H1 (cell line): Measurements from ENCODE around the gene IQGAP3. TPM values are rescaled to one million over a fixed set of nuclear protein-coding genes. Genes with fewer than 3 reads are reported as not detected.

ENCODE experiments used
- ASH2L ChIP-seq: fragments of 200-600, 300-600 bp; sonication (generic); IDR thresholded peaks from one replicate; pipeline ENCODE4 v1.7.1; 2017; ENCODE audit warnings: low read length
- BACH1 ChIP-seq: IDR thresholded peaks from 2 replicates; pipeline ENCODE4 v1.6.1; 2012; ENCODE audit warnings: low read length, improper control_type of control experiment
- CEBPB ChIP-seq: IDR thresholded peaks from 2 replicates; pipeline ENCODE4 v1.6.1; 2012; ENCODE audit warnings: low read depth, low read length
- CHD1 ChIP-seq: IDR thresholded peaks from 2 replicates; pipeline ENCODE4 v1.6.1; 2012; ENCODE audit warnings: low read depth, low read length, improper control_type of control experiment
- CTBP2 ChIP-seq: IDR thresholded peaks from 2 replicates; pipeline ENCODE4 v1.7.0; 2011; ENCODE audit warnings: borderline replicate concordance, mild to moderate bottlenecking, moderate library complexity, mixed read lengths, low read length; ENCODE audit not compliant: insufficient read depth, insufficient read length
- EZH2 ChIP-seq: fragments of 200-600 bp; sonication (generic); IDR thresholded peaks from 2 replicates; pipeline ENCODE4 v1.7.1; 2012; ENCODE audit warnings: low read depth, mild to moderate bottlenecking, moderate library complexity, low read length, inconsistent platforms; ENCODE audit not compliant: severe bottlenecking
- GTF2F1 ChIP-seq: IDR thresholded peaks from 2 replicates; pipeline ENCODE4 v1.6.1; 2012; ENCODE audit warnings: low read depth, low read length, improper control_type of control experiment, borderline replicate concordance
- HDAC2 ChIP-seq, 2 experiments: fragments of 300-600 bp in 1 of 2; sonication (generic) in 1 of 2; IDR thresholded peaks; 2 replicates each; pipeline ENCODE4 v1.6.1; 2011 to 2012; ENCODE audit warnings: low read depth in 2 of 2, low read length in 2 of 2, mild to moderate bottlenecking in 2 of 2, moderate library complexity in 2 of 2, borderline replicate concordance in 1 of 2, inconsistent platforms in 1 of 2
- JUN ChIP-seq: IDR thresholded peaks from 2 replicates; pipeline ENCODE4 v1.6.1; 2011; ENCODE audit warnings: low read depth, mild to moderate bottlenecking, improper control_type of control experiment, low read length
- KDM4A ChIP-seq: IDR thresholded peaks from one replicate; pipeline ENCODE4 v1.7.1; 2012; ENCODE audit warnings: low read depth, mild to moderate bottlenecking, moderate library complexity, low read length, inconsistent platforms; ENCODE audit not compliant: severe bottlenecking
- KDM5A ChIP-seq: fragments of 200-600 bp; IDR thresholded peaks from 2 replicates; pipeline ENCODE4 v1.7.1; 2012; ENCODE audit warnings: mild to moderate bottlenecking, low read length, inconsistent platforms, mixed read lengths
- MAFK ChIP-seq: IDR thresholded peaks from 2 replicates; pipeline ENCODE4 v1.6.1; 2012; ENCODE audit warnings: low read depth, mild to moderate bottlenecking, improper control_type of control experiment, low read length
- NANOG ChIP-seq: IDR thresholded peaks from 2 replicates; pipeline ENCODE4 v1.6.1; 2011; ENCODE audit warnings: low read length, low read depth, mild to moderate bottlenecking, inconsistent platforms; ENCODE audit not compliant: insufficient read depth, poor library complexity, severe bottlenecking
- PHF8 ChIP-seq: fragments of 200-600 bp; sonication (generic); conservative IDR thresholded peaks from 2 replicates; pipeline ENCODE4 v1.7.1; 2012; ENCODE audit warnings: low read depth, mild to moderate bottlenecking, inconsistent platforms, low read length, moderate library complexity
- POLR2A ChIP-seq, 2 experiments: IDR thresholded peaks; 1 replicate in 1 of 2; 2 replicates in 1 of 2; pipeline ENCODE4 v1.6.1; 2011; ENCODE audit warnings: low read depth in 2 of 2, low read length in 2 of 2, mild to moderate bottlenecking in 2 of 2; ENCODE audit errors: control extremely low read depth in 1 of 2
- POU5F1 ChIP-seq: IDR thresholded peaks from 2 replicates; pipeline ENCODE4 v1.6.1; 2011; ENCODE audit warnings: low read depth, mild to moderate bottlenecking, low read length, moderate library complexity
- SIX5 ChIP-seq: IDR thresholded peaks from 2 replicates; pipeline ENCODE4 v1.6.1; 2011; ENCODE audit warnings: mild to moderate bottlenecking, low read depth, low read length
- SP1 ChIP-seq: IDR thresholded peaks from 2 replicates; pipeline ENCODE4 v1.6.1; 2011; ENCODE audit warnings: low read depth, low read length
- SUZ12 ChIP-seq: fragments of 200-600 bp; sonication (generic); IDR thresholded peaks from 2 replicates; pipeline ENCODE4 v1.6.1; 2012; ENCODE audit warnings: mild to moderate bottlenecking, inconsistent platforms, low read length, moderate library complexity, mixed read lengths
- TAF7 ChIP-seq: optimal IDR thresholded peaks from 2 replicates; pipeline ENCODE3; 2011; ENCODE audit warnings: low read depth, mild to moderate bottlenecking, inconsistent platforms, low read length, moderate library complexity, borderline replicate concordance
- ZNF274 ChIP-seq: IDR thresholded peaks from 2 replicates; pipeline ENCODE4 v1.7.0; 2012; ENCODE audit warnings: low read length, borderline replicate concordance; ENCODE audit errors: extremely low read depth
- polyA plus RNA-seq, 7 experiments: library from polyadenylated mRNA; depleted of rRNA in 3 of 7; stranded (reverse) in 5 of 7; unstranded in 2 of 7; fragments of >200 nt in 5 of 7; fragments of 200-250 nt in 2 of 7; gene quantifications; 1 replicate in 5 of 7; 2 replicates in 1 of 7; 4 replicates in 1 of 7; pipeline versions ENCODE4 v1.2.1 to v1.2.3, GENCODE V29; 2011 to 2013; ENCODE audit warnings: missing spikeins in 2 of 7, mixed read lengths in 2 of 7
- total RNA-seq: library from RNA; stranded (reverse); fragmentation: NEBNext Ultra II Directional; extraction: Animal tissue kit (Norgen Biotek cat#: 25700); gene quantifications from 2 replicates; pipeline ENCODE4 v1.2.1, GENCODE V29; 2021
- TF ChIP-seq, protein P1 (sequence below): IDR thresholded peaks from 2 replicates; pipeline ENCODE4 v1.6.1; 2012; ENCODE audit warnings: inconsistent platforms
- TF ChIP-seq, protein P2 (sequence below): IDR thresholded peaks from 2 replicates; pipeline ENCODE4 v1.6.1; 2012; ENCODE audit warnings: low read length, inconsistent platforms
- TF ChIP-seq, protein P3 (sequence below): IDR thresholded peaks from 2 replicates; pipeline ENCODE4 v1.6.1; 2011; ENCODE audit warnings: low read length, improper control_type of control experiment

IQGAP3 gene
- total and polyA plus RNA-seq, 2 of the 8 experiments (the other 6 are each of a cell fraction or from before 2014, with no cell fraction given), result 14.6 to 22.3 TPM

DNA sequence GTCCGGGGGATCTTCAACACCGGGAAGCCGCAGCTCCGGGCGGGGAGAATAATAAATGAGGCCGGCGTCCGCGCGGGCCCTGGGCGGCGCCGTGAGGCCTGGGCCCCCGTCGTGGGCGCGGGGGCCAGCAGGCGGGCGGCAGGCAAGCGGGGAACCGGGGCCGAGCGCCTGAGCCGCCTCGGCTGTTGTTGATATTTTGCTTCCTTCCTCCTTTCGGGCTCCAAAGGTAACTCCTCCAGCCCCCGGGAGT is 71.9 kb downstream of the IQGAP3 start, which contains the start of gene MEF2D (continued):
- no peak for TF ChIP-seq ASH2L
- TF ChIP-seq SUZ12, result no peak
- TF ChIP-seq GTF2F1, result no peak
- no peak for TF ChIP-seq KDM5A
- no peak for TF ChIP-seq SIX5
- TF ChIP-seq, protein P1, sequence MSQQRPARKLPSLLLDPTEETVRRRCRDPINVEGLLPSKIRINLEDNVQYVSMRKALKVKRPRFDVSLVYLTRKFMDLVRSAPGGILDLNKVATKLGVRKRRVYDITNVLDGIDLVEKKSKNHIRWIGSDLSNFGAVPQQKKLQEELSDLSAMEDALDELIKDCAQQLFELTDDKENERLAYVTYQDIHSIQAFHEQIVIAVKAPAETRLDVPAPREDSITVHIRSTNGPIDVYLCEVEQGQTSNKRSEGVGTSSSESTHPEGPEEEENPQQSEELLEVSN, result no peak
- no peak for TF ChIP-seq CHD1
- no peak for TF ChIP-seq CEBPB
- TF ChIP-seq MAFK, result no peak
- TF ChIP-seq KDM4A, result peak; percentile 40
- TF ChIP-seq CTBP2, result no peak
- TF ChIP-seq NANOG, result no peak
- no peak for TF ChIP-seq JUN
- no peak for TF ChIP-seq SP1
- TF ChIP-seq, protein P2, sequence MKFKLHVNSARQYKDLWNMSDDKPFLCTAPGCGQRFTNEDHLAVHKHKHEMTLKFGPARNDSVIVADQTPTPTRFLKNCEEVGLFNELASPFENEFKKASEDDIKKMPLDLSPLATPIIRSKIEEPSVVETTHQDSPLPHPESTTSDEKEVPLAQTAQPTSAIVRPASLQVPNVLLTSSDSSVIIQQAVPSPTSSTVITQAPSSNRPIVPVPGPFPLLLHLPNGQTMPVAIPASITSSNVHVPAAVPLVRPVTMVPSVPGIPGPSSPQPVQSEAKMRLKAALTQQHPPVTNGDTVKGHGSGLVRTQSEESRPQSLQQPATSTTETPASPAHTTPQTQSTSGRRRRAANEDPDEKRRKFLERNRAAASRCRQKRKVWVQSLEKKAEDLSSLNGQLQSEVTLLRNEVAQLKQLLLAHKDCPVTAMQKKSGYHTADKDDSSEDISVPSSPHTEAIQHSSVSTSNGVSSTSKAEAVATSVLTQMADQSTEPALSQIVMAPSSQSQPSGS, result no peak
- TF ChIP-seq EZH2, result no peak
- TF ChIP-seq, protein P3, sequence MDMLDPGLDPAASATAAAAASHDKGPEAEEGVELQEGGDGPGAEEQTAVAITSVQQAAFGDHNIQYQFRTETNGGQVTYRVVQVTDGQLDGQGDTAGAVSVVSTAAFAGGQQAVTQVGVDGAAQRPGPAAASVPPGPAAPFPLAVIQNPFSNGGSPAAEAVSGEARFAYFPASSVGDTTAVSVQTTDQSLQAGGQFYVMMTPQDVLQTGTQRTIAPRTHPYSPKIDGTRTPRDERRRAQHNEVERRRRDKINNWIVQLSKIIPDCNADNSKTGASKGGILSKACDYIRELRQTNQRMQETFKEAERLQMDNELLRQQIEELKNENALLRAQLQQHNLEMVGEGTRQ, result no peak
- no peak for TF ChIP-seq HDAC2 (IDR thresholded peaks at IDR 0.05; ENCODE audit: borderline replicate concordance in 1 of 2, low read depth in 2 of 2, low read length in 2 of 2)
- TF ChIP-seq TAF7, result no peak
- TF ChIP-seq PHF8, result peak; percentile 37; the same call in 1 of the 2 replicates
- no peak for TF ChIP-seq BACH1
- peak in 1 of 2 experiments; percentile 37; a peak in 2 of 3 replicates for TF ChIP-seq POLR2A (IDR thresholded peaks at IDR 0.05; ENCODE audit: control extremely low read depth in 1 of 2, low read depth in 2 of 2, low read length in 2 of 2)
- TF ChIP-seq POU5F1, result no peak
- TF ChIP-seq ZNF274, result no peak
